A549 (cell line): Measurements from ENCODE around the gene OAS1. TPM values are rescaled to one million over a fixed set of nuclear protein-coding genes. Genes with fewer than 3 reads are reported as not detected.

Source experiments
- ATAC-seq, 2 experiments: fragments of 200-7000 bp in 1 of 2; fragments of >200 bp in 1 of 2; cut with Nextera tagmentation in 1 of 2; cut with Tn5 transposase in 1 of 2; 3 replicates each; pipeline versions ENCODE4 v1.8.0 to v1.9.1; 2018 to 2020; ENCODE audit warnings: mild to moderate bottlenecking in 1 of 2, moderate library complexity in 1 of 2
- CTCF ChIA-PET: fragments of 300-600 bp; sonication (Branson Sonifier 250); formaldehyde crosslinking; extraction: SDS; loops from one replicate; lab custom pipeline; 2021; ENCODE audit warnings: antibody characterized with exemption, inconsistent platforms; lab: Yijun Ruan, JAX
- POLR2A ChIA-PET: fragments of 350-600 bp; formaldehyde crosslinking; extraction: SDS; loops from one replicate; lab custom pipeline; 2021; ENCODE audit warnings: antibody characterized with exemption, inconsistent platforms; lab: Yijun Ruan, JAX
- DNase-seq, 2 experiments: peaks; one replicate each; pipeline versions ENCODE4 v3.0.0 to v3.0.0-alpha.2; 2011 to 2016; ENCODE audit warnings: low read depth in 1 of 2, low spot score in 1 of 2
- FAIRE-seq: peaks from 2 replicates; lab custom pipeline; 2011; peaks lifted over from hg19 to GRCh38; lab: Jason Lieb, UNC
- H3K27ac ChIP-seq, 2 experiments: fragments of >200 bp; sonication (Bioruptor Twin); formaldehyde crosslinking; 3 replicates each; pipeline ENCODE4 v1.5.1; 2016 to 2017
- H3K4me1 ChIP-seq: fragments of >200 bp; sonication (Bioruptor Twin); formaldehyde crosslinking; 3 replicates; pipeline ENCODE4 v1.6.1; 2016
- H3K4me2 ChIP-seq: fragments of >200 bp; sonication (Bioruptor Twin); formaldehyde crosslinking; 3 replicates; pipeline ENCODE4 v1.6.1; 2016
- H3K4me3 ChIP-seq: fragments of >200 bp; sonication (Bioruptor Twin); formaldehyde crosslinking; 3 replicates; pipeline ENCODE4 v1.5.1; 2016
- H3K9me3 ChIP-seq: fragments of >200 bp; sonication (Bioruptor Twin); formaldehyde crosslinking; 3 replicates; pipeline ENCODE4 v1.6.1; 2016
- BCL3 ChIP-seq: fragments of >200 bp; sonication (Bioruptor Twin); formaldehyde crosslinking; IDR thresholded peaks from 3 replicates; pipeline ENCODE4 v1.6.1; 2016
- BHLHE40 ChIP-seq: IDR thresholded peaks from 2 replicates; pipeline ENCODE4 v1.6.1; 2012; ENCODE audit warnings: low read depth, low read length, inconsistent platforms
- CBX8 ChIP-seq: fragments of 200-600 bp; sonication (generic); IDR thresholded peaks from 2 replicates; pipeline ENCODE4 v1.6.1; 2016
- CHD2 ChIP-seq: fragments of 150-350 bp; IDR thresholded peaks from 2 replicates; pipeline ENCODE4 v1.6.1; 2014; ENCODE audit warnings: low read length; ENCODE audit not compliant: partially characterized antibody
- CHD4 ChIP-seq: fragments of 200-600 bp; sonication (generic); IDR thresholded peaks from 2 replicates; pipeline ENCODE4 v1.6.1; 2016; ENCODE audit warnings: antibody characterized with exemption, mild to moderate bottlenecking, borderline replicate concordance
- CTCF ChIP-seq: fragments of >200 bp; sonication (Bioruptor Twin); formaldehyde crosslinking; IDR thresholded peaks from 3 replicates; pipeline ENCODE4 v1.5.1; 2016
- EHF ChIP-seq: fragments of 250-450 bp; sonication (Bioruptor Pico); IDR thresholded peaks from 2 replicates; pipeline ENCODE4 v1.5.0; 2020; ENCODE audit warnings: mild to moderate bottlenecking
- EP300 ChIP-seq, 2 experiments: fragments of >200 bp; sonication (Bioruptor Twin); formaldehyde crosslinking; IDR thresholded peaks; 2 replicates in 1 of 2; 3 replicates in 1 of 2; pipeline ENCODE4 v1.6.1; 2016 to 2017
- FOSL2 ChIP-seq, 2 experiments: fragments of 450-650 bp in 1 of 2; fragments of >200 bp in 1 of 2; sonication (Bioruptor Twin) in 1 of 2; formaldehyde crosslinking; IDR thresholded peaks; 2 replicates each; pipeline versions ENCODE4 v1.5.0 to v1.6.1; 2016 to 2020; ENCODE audit warnings: mild to moderate bottlenecking in 1 of 2, moderate library complexity in 1 of 2
- HDAC2 ChIP-seq: fragments of 200-600 bp; sonication (generic); IDR thresholded peaks from 2 replicates; pipeline ENCODE4 v1.6.1; 2016
- HEYL ChIP-seq: fragments of 250-450 bp; sonication (Bioruptor Pico); IDR thresholded peaks from 2 replicates; pipeline ENCODE4 v1.8.0; 2021; ENCODE audit warnings: mild to moderate bottlenecking, moderate library complexity
- HOXA7 ChIP-seq: fragments of 250-450 bp; sonication (Bioruptor Pico); IDR thresholded peaks from 2 replicates; pipeline ENCODE4 v1.5.0; 2020; ENCODE audit warnings: mild to moderate bottlenecking, moderate library complexity
- HOXB13 ChIP-seq: fragments of 250-450 bp; sonication (Bioruptor Pico); IDR thresholded peaks from 2 replicates; pipeline ENCODE4 v1.5.0; 2020; ENCODE audit warnings: low read depth, mild to moderate bottlenecking, moderate library complexity
- HOXB5 ChIP-seq: fragments of 250-450 bp; sonication (Bioruptor Pico); IDR thresholded peaks from 2 replicates; pipeline ENCODE4 v1.5.0; 2020; ENCODE audit warnings: mild to moderate bottlenecking, moderate library complexity
- JUN ChIP-seq, 2 experiments: fragments of >200 bp; sonication (Bioruptor Twin); formaldehyde crosslinking; IDR thresholded peaks; 2 replicates in 1 of 2; 3 replicates in 1 of 2; pipeline ENCODE4 v1.6.1; 2016 to 2017
- KDM1A ChIP-seq: fragments of 200-600 bp; sonication (generic); IDR thresholded peaks from 2 replicates; pipeline ENCODE4 v1.6.1; 2016; ENCODE audit warnings: low read depth, mild to moderate bottlenecking
- MYC ChIP-seq: IDR thresholded peaks from 2 replicates; pipeline ENCODE4 v1.6.1; 2012; ENCODE audit warnings: mild to moderate bottlenecking, inconsistent platforms, low read length, improper control_type of control experiment, borderline replicate concordance
- NPAS2 ChIP-seq: fragments of 250-450 bp; sonication (Bioruptor Pico); IDR thresholded peaks from 2 replicates; pipeline ENCODE4 v1.8.0; 2022; ENCODE audit warnings: mild to moderate bottlenecking, moderate library complexity, borderline replicate concordance
- PHF8 ChIP-seq: fragments of 200-600 bp; sonication (generic); IDR thresholded peaks from 2 replicates; pipeline ENCODE4 v1.6.1; 2016; ENCODE audit warnings: low read depth, mild to moderate bottlenecking, antibody characterized with exemption, moderate library complexity, borderline replicate concordance
- POLR2AphosphoS2 ChIP-seq: conservative IDR thresholded peaks from 2 replicates; pipeline ENCODE4 v1.6.1; 2012; ENCODE audit warnings: low read length, improper control_type of control experiment, inconsistent platforms
- RFX5 ChIP-seq: fragments of 450-650 bp; IDR thresholded peaks from 2 replicates; pipeline ENCODE4 v1.7.1; 2014; ENCODE audit warnings: antibody characterized with exemption, mild to moderate bottlenecking, moderate library complexity
- ZC3H11A ChIP-seq: fragments of 450-650 bp; IDR thresholded peaks from 2 replicates; pipeline ENCODE4 v1.6.1; 2014; ENCODE audit warnings: antibody characterized with exemption, mild to moderate bottlenecking
- WGBS: methylation state at CpG from one replicate; pipeline ENCODE4 v1.1.6; 2017; ENCODE audit errors: missing lambda C conversion rate; 5-methylcytosine and 5-hydroxymethylcytosine counted together
- polyA plus RNA-seq, 4 experiments: library from polyadenylated mRNA; depleted of rRNA in 3 of 4; stranded (reverse); fragments of >200 nt; fragmentation: RNase III in 1 of 4; extraction: RNeasy Plus Mini Kit Qiagen cat#74134 plus additional on column Dnase treatment in 1 of 4; gene quantifications; 2 replicates in 3 of 4; 3 replicates in 1 of 4; pipeline ENCODE4 v1.2.3, GENCODE V29; 2011 to 2017

The OAS1 gene
- polyA plus RNA-seq, 2 of the 4 experiments (the other 2 are of a cell fraction): 52.8 to 63.6 TPM

- 89% methylated on average over 7 of the region's 7 CpGs for WGBS
- CTCF ChIA-PET: interaction anchor here (0.6 to 1.6 kb wide), 5 partner anchors 21 to 484 kb away, joined by 3 to 6 read pairs (median 4); no protein-coding TSS in a partner anchor
Observed at GRCh38 chr12:112962561-112962960, 55.8 kb downstream of the OAS1 start.

GRCh38 chr12:112963227-112963861 lies 56.6 kb downstream of the OAS1 start:
- Histone ChIP-seq H3K27ac (no peak overlapping the region), H3K9me3 (no peaks in the 10 kb centered on the region), H3K4me2 (no peak overlapping the region), H3K4me3 (no peak overlapping the region), H3K4me1 (no peaks in the 10 kb centered on the region)
- no peak for TF ChIP-seq NPAS2 (CRISPR knock-in tag)
- no peak for TF ChIP-seq POLR2AphosphoS2
- TF ChIP-seq JUN (IDR thresholded peaks at IDR 0.05): no peak
- no peak for TF ChIP-seq CHD2
- FAIRE-seq: no peak
- ChIA-PET POLR2A (no interaction called here), CTCF (interaction anchor here (0.6 to 1.5 kb wide), 4 partner anchors 10 to 485 kb away, joined by 3 to 5 read pairs (median 4); no protein-coding TSS in a partner anchor)
- DNase-seq: no peak
- 93% methylated on average over 11 of the region's 14 CpGs for WGBS
- ATAC-seq: no peak

More at GRCh38 chr12:112962561-112962960, 55.8 kb downstream of the OAS1 start:
- Histone ChIP-seq H3K4me2 (no peak overlapping the region), H3K27ac (no peak overlapping the region), H3K4me1 (no peaks in the 10 kb centered on the region), H3K9me3 (no peaks in the 10 kb centered on the region), H3K4me3 (no peak overlapping the region)
- TF ChIP-seq PHF8: no peak
- TF ChIP-seq FOSL2 (IDR thresholded peaks at IDR 0.05): no peak
- TF ChIP-seq FOSL2 (CRISPR knock-in tag; IDR thresholded peaks at IDR 0.05): no peak
- TF ChIP-seq HEYL (CRISPR knock-in tag): no peak
- TF ChIP-seq MYC: no peak
- TF ChIP-seq HOXB13: no peak
- TF ChIP-seq HDAC2: no peak
- no peak for TF ChIP-seq CTCF
- no peak for TF ChIP-seq HOXA7 (CRISPR knock-in tag)
- no peak for TF ChIP-seq CHD4
- no peak for TF ChIP-seq ZC3H11A
- no peak for TF ChIP-seq CHD2
- no peak for TF ChIP-seq HOXB5 (CRISPR knock-in tag)
- no peak for TF ChIP-seq EHF (CRISPR knock-in tag)
- TF ChIP-seq RFX5: no peak
- TF ChIP-seq KDM1A: no peak
- TF ChIP-seq BHLHE40: no peak
- TF ChIP-seq EP300 (IDR thresholded peaks at IDR 0.05): no peak
- TF ChIP-seq NPAS2 (CRISPR knock-in tag): no peak
- no peak for TF ChIP-seq BCL3
- TF ChIP-seq CBX8: no peak
- DNase-seq (no peak), FAIRE-seq (no peak), ATAC-seq (no peak)
- POLR2A ChIA-PET: no interaction called here
